HepG2 (cell line): ENCODE results near the gene KIFC1. TPM values are rescaled to one million over a fixed set of nuclear protein-coding genes. Genes with fewer than 3 reads are reported as not detected.

Experiments used
- CBX2 ChIP-seq, 2 experiments: fragments of 200-600 bp in 1 of 2; sonication (generic); formaldehyde crosslinking in 1 of 2; IDR thresholded peaks; 2 replicates each; pipeline versions ENCODE4 v1.7.0 to v1.8.1; 2018 to 2022; ENCODE audit warnings: low read depth in 2 of 2, low read length in 1 of 2, mild to moderate bottlenecking in 1 of 2, missing genetic modification reagents in 1 of 2
- FIP1L1 ChIP-seq: fragments of 200-400 bp; formaldehyde crosslinking; IDR thresholded peaks from 2 replicates; pipeline ENCODE4 v1.6.1; 2018; ENCODE audit warnings: low read depth, mild to moderate bottlenecking, low read length, moderate library complexity, borderline replicate concordance; ENCODE audit not compliant: insufficient read depth
- HES4 ChIP-seq: sonication (generic); formaldehyde crosslinking; IDR thresholded peaks from 2 replicates; pipeline ENCODE4 v1.9.0; 2021; ENCODE audit warnings: mild to moderate bottlenecking, missing genetic modification reagents, borderline replicate concordance
- KDM5B ChIP-seq: sonication (generic); formaldehyde crosslinking; IDR thresholded peaks from 2 replicates; pipeline ENCODE4 v1.4.0; 2020; ENCODE audit warnings: missing genetic modification reagents, mild to moderate bottlenecking, borderline replicate concordance
- SOX5 ChIP-seq: IDR thresholded peaks from 2 replicates; pipeline ENCODE4 v1.6.1; 2016; ENCODE audit warnings: borderline replicate concordance
- ZMYM4 ChIP-seq: sonication (generic); formaldehyde crosslinking; IDR thresholded peaks from 2 replicates; pipeline ENCODE4 v1.8.1; 2023; ENCODE audit warnings: mild to moderate bottlenecking, missing genetic modification reagents
- ZNF343 ChIP-seq: sonication (generic); formaldehyde crosslinking; IDR thresholded peaks from 2 replicates; pipeline ENCODE4 v1.4.0; 2020; ENCODE audit warnings: mild to moderate bottlenecking, missing genetic modification reagents
- polyA plus RNA-seq, 8 experiments: library from polyadenylated mRNA; depleted of rRNA in 3 of 8; stranded (reverse) in 7 of 8; unstranded in 1 of 8; fragments of >200 nt; fragmentation: Illumina TruSeq in 4 of 8; extraction: Trizol in 4 of 8; gene quantifications; 2 replicates each; pipeline versions ENCODE4 v1.2.1 to v1.2.3, GENCODE V29; 2011 to 2016; ENCODE audit warnings: low read depth in 4 of 8, missing spikeins in 1 of 8, mixed read lengths in 1 of 8; ENCODE audit not compliant: insufficient read depth in 1 of 8
- total RNA-seq, 5 experiments: library from RNA; depleted of rRNA; stranded (reverse); fragments of >200 nt; fragmentation: Illumina TruSeq; extraction: Trizol; gene quantifications; 2 replicates each; pipeline ENCODE4 v1.2.3, GENCODE V29; 2016; ENCODE audit warnings: low read depth in 1 of 5
- TF ChIP-seq, protein P1 (sequence below): IDR thresholded peaks from 2 replicates; pipeline ENCODE4 v1.6.1; 2016; ENCODE audit warnings: missing compliant biosample characterization, missing genetic modification reagents, borderline replicate concordance
- TF ChIP-seq, protein P2 (sequence below), 2 experiments: fragments of 450-650 bp in 1 of 2; sonication (generic) in 1 of 2; formaldehyde crosslinking in 1 of 2; IDR thresholded peaks; 2 replicates each; pipeline versions ENCODE4 v1.6.1 to v1.8.0; 2016 to 2022; ENCODE audit warnings: antibody characterized with exemption in 1 of 2, mild to moderate bottlenecking in 1 of 2, missing genetic modification reagents in 1 of 2
- TF ChIP-seq, protein P3 (sequence below): IDR thresholded peaks from 2 replicates; pipeline ENCODE4 v1.6.1; 2012; ENCODE audit warnings: low read depth, low read length, improper control_type of control experiment
- TF ChIP-seq, protein P4 (sequence below): sonication (generic); formaldehyde crosslinking; IDR thresholded peaks from 2 replicates; pipeline ENCODE4 v1.8.0; 2022; ENCODE audit warnings: missing genetic modification reagents, low read depth, mild to moderate bottlenecking, borderline replicate concordance
- TF ChIP-seq, protein P5 (sequence below): sonication (generic); formaldehyde crosslinking; conservative IDR thresholded peaks from 2 replicates; pipeline ENCODE4 v1.8.1; 2023; ENCODE audit warnings: missing genetic modification reagents

The KIFC1 gene
- total and polyA plus RNA-seq, 2 of the 13 experiments (the other 11 are each of a cell fraction or from before 2014, with no cell fraction given): 25.0 to 45.5 TPM

GRCh38 chr6:33424855-33425667, 33.4 kb downstream of the KIFC1 start (continued):
- TF ChIP-seq KDM5B: peak; percentile 3; the same call in 1 of the 2 replicates
- TF ChIP-seq ZNF343 (CRISPR knock-in tag): no peak
- no peak for TF ChIP-seq FIP1L1
- TF ChIP-seq, protein P1, sequence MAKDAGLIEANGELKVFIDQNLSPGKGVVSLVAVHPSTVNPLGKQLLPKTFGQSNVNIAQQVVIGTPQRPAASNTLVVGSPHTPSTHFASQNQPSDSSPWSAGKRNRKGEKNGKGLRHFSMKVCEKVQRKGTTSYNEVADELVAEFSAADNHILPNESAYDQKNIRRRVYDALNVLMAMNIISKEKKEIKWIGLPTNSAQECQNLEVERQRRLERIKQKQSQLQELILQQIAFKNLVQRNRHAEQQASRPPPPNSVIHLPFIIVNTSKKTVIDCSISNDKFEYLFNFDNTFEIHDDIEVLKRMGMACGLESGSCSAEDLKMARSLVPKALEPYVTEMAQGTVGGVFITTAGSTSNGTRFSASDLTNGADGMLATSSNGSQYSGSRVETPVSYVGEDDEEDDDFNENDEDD (CRISPR knock-in tag): no peak
- TF ChIP-seq, protein P2, sequence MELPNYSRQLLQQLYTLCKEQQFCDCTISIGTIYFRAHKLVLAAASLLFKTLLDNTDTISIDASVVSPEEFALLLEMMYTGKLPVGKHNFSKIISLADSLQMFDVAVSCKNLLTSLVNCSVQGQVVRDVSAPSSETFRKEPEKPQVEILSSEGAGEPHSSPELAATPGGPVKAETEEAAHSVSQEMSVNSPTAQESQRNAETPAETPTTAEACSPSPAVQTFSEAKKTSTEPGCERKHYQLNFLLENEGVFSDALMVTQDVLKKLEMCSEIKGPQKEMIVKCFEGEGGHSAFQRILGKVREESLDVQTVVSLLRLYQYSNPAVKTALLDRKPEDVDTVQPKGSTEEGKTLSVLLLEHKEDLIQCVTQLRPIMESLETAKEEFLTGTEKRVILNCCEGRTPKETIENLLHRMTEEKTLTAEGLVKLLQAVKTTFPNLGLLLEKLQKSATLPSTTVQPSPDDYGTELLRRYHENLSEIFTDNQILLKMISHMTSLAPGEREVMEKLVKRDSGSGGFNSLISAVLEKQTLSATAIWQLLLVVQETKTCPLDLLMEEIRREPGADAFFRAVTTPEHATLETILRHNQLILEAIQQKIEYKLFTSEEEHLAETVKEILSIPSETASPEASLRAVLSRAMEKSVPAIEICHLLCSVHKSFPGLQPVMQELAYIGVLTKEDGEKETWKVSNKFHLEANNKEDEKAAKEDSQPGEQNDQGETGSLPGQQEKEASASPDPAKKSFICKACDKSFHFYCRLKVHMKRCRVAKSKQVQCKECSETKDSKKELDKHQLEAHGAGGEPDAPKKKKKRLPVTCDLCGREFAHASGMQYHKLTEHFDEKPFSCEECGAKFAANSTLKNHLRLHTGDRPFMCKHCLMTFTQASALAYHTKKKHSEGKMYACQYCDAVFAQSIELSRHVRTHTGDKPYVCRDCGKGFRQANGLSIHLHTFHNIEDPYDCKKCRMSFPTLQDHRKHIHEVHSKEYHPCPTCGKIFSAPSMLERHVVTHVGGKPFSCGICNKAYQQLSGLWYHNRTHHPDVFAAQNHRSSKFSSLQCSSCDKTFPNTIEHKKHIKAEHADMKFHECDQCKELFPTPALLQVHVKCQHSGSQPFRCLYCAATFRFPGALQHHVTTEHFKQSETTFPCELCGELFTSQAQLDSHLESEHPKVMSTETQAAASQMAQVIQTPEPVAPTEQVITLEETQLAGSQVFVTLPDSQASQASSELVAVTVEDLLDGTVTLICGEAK (IDR thresholded peaks at IDR 0.05): no peak
- TF ChIP-seq, protein P2 (CRISPR knock-in tag; IDR thresholded peaks at IDR 0.05): 0 out of 2 replicates have a peak, but pooled peaks have one; percentile 10
- TF ChIP-seq CBX2 (IDR thresholded peaks at IDR 0.05; ENCODE audit: low read depth, low read length): no peak
- TF ChIP-seq CBX2 (CRISPR knock-in tag; IDR thresholded peaks at IDR 0.05; ENCODE audit: low read depth): no peak
- TF ChIP-seq, protein P3, sequence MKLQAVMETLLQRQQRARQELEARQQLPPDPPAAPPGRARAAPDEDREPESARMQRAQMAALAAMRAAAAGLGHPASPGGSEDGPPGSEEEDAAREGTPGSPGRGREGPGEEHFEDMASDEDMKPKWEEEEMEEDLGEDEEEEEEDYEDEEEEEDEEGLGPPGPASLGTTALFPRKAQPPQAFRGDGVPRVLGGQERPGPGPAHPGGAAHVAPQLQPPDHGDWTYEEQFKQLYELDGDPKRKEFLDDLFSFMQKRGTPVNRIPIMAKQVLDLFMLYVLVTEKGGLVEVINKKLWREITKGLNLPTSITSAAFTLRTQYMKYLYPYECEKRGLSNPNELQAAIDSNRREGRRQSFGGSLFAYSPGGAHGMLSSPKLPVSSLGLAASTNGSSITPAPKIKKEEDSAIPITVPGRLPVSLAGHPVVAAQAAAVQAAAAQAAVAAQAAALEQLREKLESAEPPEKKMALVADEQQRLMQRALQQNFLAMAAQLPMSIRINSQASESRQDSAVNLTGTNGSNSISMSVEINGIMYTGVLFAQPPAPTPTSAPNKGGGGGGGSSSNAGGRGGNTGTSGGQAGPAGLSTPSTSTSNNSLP: no peak
- TF ChIP-seq, protein P4, sequence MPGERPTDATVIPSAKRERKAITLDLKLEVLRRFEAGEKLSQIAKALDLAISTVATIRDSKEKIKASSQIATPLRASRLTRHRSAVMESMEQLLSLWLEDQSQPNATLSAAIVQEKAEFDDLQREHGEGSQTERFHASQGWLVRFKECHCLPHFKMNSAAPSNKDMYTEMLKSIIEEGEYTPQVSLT (CRISPR knock-in tag): no peak
- no peak for TF ChIP-seq SOX5
- TF ChIP-seq HES4 (CRISPR knock-in tag): peak; percentile 43; the same call in 1 of the 2 replicates
- TF ChIP-seq ZMYM4 (CRISPR knock-in tag): 0 out of 2 replicates have a peak, but pooled peaks have one; percentile 2
- TF ChIP-seq, protein P5, sequence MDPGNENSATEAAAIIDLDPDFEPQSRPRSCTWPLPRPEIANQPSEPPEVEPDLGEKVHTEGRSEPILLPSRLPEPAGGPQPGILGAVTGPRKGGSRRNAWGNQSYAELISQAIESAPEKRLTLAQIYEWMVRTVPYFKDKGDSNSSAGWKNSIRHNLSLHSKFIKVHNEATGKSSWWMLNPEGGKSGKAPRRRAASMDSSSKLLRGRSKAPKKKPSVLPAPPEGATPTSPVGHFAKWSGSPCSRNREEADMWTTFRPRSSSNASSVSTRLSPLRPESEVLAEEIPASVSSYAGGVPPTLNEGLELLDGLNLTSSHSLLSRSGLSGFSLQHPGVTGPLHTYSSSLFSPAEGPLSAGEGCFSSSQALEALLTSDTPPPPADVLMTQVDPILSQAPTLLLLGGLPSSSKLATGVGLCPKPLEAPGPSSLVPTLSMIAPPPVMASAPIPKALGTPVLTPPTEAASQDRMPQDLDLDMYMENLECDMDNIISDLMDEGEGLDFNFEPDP (CRISPR knock-in tag): 0 out of 2 replicates have a peak, but pooled peaks have one; percentile 70
